HepG2 (cell line): ENCODE data around the gene PLXNA3. TPM values are rescaled to one million over a fixed set of nuclear protein-coding genes. Genes with fewer than 3 reads are reported as not detected.
A peak's percentile ranks its signal among the peaks of the same experiment; 100 is the strongest.

ENCODE experiments used
- IRF2 ChIP-seq: IDR thresholded peaks from 2 replicates; pipeline ENCODE4 v1.6.1; 2018; ENCODE audit warnings: missing genetic modification reagents, missing compliant biosample characterization
- NKX3-1 ChIP-seq: sonication (generic); formaldehyde crosslinking; IDR thresholded peaks from 2 replicates; pipeline ENCODE4 v1.5.0; 2020; ENCODE audit warnings: missing genetic modification reagents
- SAP130 ChIP-seq: IDR thresholded peaks from 2 replicates; pipeline ENCODE4 v1.6.1; 2016; ENCODE audit warnings: low read depth
- SOX6 ChIP-seq, 2 experiments: fragments of 450-650 bp in 1 of 2; sonication (generic) in 1 of 2; formaldehyde crosslinking in 1 of 2; IDR thresholded peaks; 2 replicates each; pipeline versions ENCODE4 v1.4.0 to v1.6.1; 2017 to 2020; ENCODE audit warnings: antibody characterized with exemption in 1 of 2, mild to moderate bottlenecking in 1 of 2, missing genetic modification reagents in 1 of 2
- SP5 ChIP-seq: IDR thresholded peaks from 2 replicates; pipeline ENCODE4 v1.6.1; 2016; ENCODE audit warnings: low read depth, borderline replicate concordance
- TEAD2 ChIP-seq: sonication (generic); formaldehyde crosslinking; IDR thresholded peaks from 2 replicates; pipeline ENCODE4 v1.9.0; 2021; ENCODE audit warnings: missing genetic modification reagents
- ZFX ChIP-seq: sonication (generic); formaldehyde crosslinking; IDR thresholded peaks from 2 replicates; pipeline ENCODE4 v1.4.0; 2020; ENCODE audit warnings: mild to moderate bottlenecking, low read depth, missing genetic modification reagents, moderate library complexity
- ZNF253 ChIP-seq: sonication (generic); formaldehyde crosslinking; IDR thresholded peaks from 2 replicates; pipeline ENCODE4 v1.8.0; 2022; ENCODE audit warnings: mild to moderate bottlenecking, missing genetic modification reagents, borderline replicate concordance
- ZNF331 ChIP-seq: sonication (generic); formaldehyde crosslinking; IDR thresholded peaks from 2 replicates; pipeline ENCODE4 v1.4.0; 2020; ENCODE audit warnings: missing genetic modification reagents
- ZNF501 ChIP-seq: sonication (generic); formaldehyde crosslinking; IDR thresholded peaks from 2 replicates; pipeline ENCODE4 v1.5.1; 2020; ENCODE audit warnings: mild to moderate bottlenecking, moderate library complexity, missing genetic modification reagents
- ZNF605 ChIP-seq: sonication (generic); formaldehyde crosslinking; IDR thresholded peaks from 2 replicates; pipeline ENCODE4 v1.8.0; 2022; ENCODE audit warnings: mild to moderate bottlenecking, missing genetic modification reagents
- polyA plus RNA-seq, 8 experiments: library from polyadenylated mRNA; depleted of rRNA in 3 of 8; stranded (reverse) in 7 of 8; unstranded in 1 of 8; fragments of >200 nt; fragmentation: Illumina TruSeq in 4 of 8; extraction: Trizol in 4 of 8; gene quantifications; 2 replicates each; pipeline versions ENCODE4 v1.2.1 to v1.2.3, GENCODE V29; 2011 to 2016; ENCODE audit warnings: low read depth in 4 of 8, missing spikeins in 1 of 8, mixed read lengths in 1 of 8; ENCODE audit not compliant: insufficient read depth in 1 of 8
- total RNA-seq, 5 experiments: library from RNA; depleted of rRNA; stranded (reverse); fragments of >200 nt; fragmentation: Illumina TruSeq; extraction: Trizol; gene quantifications; 2 replicates each; pipeline ENCODE4 v1.2.3, GENCODE V29; 2016; ENCODE audit warnings: low read depth in 1 of 5
- TF ChIP-seq, protein P1 (sequence below): sonication (generic); formaldehyde crosslinking; IDR thresholded peaks from 2 replicates; pipeline ENCODE4 v1.5.1; 2020; ENCODE audit warnings: mild to moderate bottlenecking, missing genetic modification reagents, moderate library complexity
- TF ChIP-seq, protein P2 (sequence below): sonication (generic); IDR thresholded peaks from 2 replicates; pipeline ENCODE4 v1.6.1; 2016; ENCODE audit warnings: low read depth, borderline replicate concordance
- TF ChIP-seq, protein P3 (sequence below): sonication (generic); formaldehyde crosslinking; IDR thresholded peaks from 2 replicates; pipeline ENCODE4 v1.5.0; 2020; ENCODE audit warnings: mild to moderate bottlenecking, missing genetic modification reagents, moderate library complexity
- TF ChIP-seq, protein P4 (sequence below): sonication (generic); formaldehyde crosslinking; conservative IDR thresholded peaks from 2 replicates; pipeline ENCODE4 v1.4.0; 2020; ENCODE audit warnings: missing genetic modification reagents
- TF ChIP-seq, protein P5 (sequence below): sonication (generic); formaldehyde crosslinking; IDR thresholded peaks from 2 replicates; pipeline ENCODE4 v1.5.1; 2020; ENCODE audit warnings: mild to moderate bottlenecking, moderate library complexity, missing genetic modification reagents

Gene PLXNA3
- total and polyA plus RNA-seq, 2 of the 13 experiments (the other 11 are each of a cell fraction or from before 2014, with no cell fraction given) = 5.8 to 20.6 TPM

DNA sequence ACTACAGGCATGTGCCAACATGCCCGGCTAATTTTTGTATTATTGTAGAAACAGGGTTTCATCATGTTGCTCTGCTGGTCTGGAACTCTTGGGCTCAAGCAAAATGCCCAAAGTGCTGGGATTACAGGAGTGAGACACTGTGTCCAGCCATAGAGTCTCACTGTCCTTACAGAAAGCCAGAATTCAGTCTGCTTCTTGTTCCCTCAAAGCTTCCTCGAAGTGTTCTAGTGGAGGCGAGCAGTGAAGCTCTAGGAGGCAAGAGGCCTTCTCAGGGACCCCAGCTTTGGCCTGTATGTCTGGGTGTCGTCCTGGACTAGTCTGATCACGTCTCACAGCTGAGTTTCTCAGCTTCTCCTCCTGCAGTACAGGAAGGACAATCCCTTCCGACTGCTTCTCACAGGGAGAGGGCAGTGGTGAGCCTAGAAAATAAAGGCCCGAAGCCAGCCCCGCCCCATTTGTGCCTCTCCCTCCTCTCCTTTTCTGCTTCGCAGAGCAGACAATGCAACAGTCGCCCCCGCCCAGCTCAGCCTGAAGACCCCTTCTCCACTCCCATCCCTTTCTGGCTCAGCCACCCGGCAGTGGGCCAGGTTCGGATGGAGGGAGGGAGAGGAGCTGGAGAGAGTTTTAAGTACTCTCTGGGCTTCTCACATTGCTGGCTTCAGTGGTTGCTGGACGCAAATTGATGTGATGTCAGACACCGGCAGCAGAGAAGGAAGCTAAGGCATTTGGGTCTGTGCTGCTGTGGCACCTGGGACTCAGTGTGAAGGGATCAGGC is 69.0 kb downstream of the PLXNA3 start (continued):
- TF ChIP-seq, protein P1, sequence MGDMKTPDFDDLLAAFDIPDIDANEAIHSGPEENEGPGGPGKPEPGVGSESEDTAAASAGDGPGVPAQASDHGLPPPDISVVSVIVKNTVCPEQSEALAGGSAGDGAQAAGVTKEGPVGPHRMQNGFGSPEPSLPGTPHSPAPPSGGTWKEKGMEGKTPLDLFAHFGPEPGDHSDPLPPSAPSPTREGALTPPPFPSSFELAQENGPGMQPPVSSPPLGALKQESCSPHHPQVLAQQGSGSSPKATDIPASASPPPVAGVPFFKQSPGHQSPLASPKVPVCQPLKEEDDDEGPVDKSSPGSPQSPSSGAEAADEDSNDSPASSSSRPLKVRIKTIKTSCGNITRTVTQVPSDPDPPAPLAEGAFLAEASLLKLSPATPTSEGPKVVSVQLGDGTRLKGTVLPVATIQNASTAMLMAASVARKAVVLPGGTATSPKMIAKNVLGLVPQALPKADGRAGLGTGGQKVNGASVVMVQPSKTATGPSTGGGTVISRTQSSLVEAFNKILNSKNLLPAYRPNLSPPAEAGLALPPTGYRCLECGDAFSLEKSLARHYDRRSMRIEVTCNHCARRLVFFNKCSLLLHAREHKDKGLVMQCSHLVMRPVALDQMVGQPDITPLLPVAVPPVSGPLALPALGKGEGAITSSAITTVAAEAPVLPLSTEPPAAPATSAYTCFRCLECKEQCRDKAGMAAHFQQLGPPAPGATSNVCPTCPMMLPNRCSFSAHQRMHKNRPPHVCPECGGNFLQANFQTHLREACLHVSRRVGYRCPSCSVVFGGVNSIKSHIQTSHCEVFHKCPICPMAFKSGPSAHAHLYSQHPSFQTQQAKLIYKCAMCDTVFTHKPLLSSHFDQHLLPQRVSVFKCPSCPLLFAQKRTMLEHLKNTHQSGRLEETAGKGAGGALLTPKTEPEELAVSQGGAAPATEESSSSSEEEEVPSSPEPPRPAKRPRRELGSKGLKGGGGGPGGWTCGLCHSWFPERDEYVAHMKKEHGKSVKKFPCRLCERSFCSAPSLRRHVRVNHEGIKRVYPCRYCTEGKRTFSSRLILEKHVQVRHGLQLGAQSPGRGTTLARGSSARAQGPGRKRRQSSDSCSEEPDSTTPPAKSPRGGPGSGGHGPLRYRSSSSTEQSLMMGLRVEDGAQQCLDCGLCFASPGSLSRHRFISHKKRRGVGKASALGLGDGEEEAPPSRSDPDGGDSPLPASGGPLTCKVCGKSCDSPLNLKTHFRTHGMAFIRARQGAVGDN (CRISPR knock-in tag) = peak; percentile 65
- TF ChIP-seq NKX3-1 (CRISPR knock-in tag) = no peak
- TF ChIP-seq, protein P2, sequence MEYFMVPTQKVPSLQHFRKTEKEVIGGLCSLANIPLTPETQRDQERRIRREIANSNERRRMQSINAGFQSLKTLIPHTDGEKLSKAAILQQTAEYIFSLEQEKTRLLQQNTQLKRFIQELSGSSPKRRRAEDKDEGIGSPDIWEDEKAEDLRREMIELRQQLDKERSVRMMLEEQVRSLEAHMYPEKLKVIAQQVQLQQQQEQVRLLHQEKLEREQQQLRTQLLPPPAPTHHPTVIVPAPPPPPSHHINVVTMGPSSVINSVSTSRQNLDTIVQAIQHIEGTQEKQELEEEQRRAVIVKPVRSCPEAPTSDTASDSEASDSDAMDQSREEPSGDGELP = peak; percentile 18; the same call in 1 of the 2 replicates
- TF ChIP-seq, protein P3, sequence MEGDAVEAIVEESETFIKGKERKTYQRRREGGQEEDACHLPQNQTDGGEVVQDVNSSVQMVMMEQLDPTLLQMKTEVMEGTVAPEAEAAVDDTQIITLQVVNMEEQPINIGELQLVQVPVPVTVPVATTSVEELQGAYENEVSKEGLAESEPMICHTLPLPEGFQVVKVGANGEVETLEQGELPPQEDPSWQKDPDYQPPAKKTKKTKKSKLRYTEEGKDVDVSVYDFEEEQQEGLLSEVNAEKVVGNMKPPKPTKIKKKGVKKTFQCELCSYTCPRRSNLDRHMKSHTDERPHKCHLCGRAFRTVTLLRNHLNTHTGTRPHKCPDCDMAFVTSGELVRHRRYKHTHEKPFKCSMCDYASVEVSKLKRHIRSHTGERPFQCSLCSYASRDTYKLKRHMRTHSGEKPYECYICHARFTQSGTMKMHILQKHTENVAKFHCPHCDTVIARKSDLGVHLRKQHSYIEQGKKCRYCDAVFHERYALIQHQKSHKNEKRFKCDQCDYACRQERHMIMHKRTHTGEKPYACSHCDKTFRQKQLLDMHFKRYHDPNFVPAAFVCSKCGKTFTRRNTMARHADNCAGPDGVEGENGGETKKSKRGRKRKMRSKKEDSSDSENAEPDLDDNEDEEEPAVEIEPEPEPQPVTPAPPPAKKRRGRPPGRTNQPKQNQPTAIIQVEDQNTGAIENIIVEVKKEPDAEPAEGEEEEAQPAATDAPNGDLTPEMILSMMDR (CRISPR knock-in tag) = peak; percentile 68
- peak; percentile 19; the same call in 1 of the 2 replicates for TF ChIP-seq SAP130 (CRISPR knock-in tag)
- TF ChIP-seq TEAD2 (CRISPR knock-in tag) = no peak
- TF ChIP-seq, protein P4, sequence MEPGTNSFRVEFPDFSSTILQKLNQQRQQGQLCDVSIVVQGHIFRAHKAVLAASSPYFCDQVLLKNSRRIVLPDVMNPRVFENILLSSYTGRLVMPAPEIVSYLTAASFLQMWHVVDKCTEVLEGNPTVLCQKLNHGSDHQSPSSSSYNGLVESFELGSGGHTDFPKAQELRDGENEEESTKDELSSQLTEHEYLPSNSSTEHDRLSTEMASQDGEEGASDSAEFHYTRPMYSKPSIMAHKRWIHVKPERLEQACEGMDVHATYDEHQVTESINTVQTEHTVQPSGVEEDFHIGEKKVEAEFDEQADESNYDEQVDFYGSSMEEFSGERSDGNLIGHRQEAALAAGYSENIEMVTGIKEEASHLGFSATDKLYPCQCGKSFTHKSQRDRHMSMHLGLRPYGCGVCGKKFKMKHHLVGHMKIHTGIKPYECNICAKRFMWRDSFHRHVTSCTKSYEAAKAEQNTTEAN (CRISPR knock-in tag) = no peak
- TF ChIP-seq ZNF331 = no peak
- no peak for TF ChIP-seq SOX6 (IDR thresholded peaks at IDR 0.05)
- TF ChIP-seq SOX6 (CRISPR knock-in tag; IDR thresholded peaks at IDR 0.05) = peak; percentile 27; the same call in 1 of the 2 replicates
- no peak for TF ChIP-seq ZNF253
- 0 out of 2 replicates have a peak, but pooled peaks have one; percentile 42 for TF ChIP-seq ZFX
- TF ChIP-seq ZNF501 (CRISPR knock-in tag) = 0 out of 2 replicates have a peak, but pooled peaks have one; percentile 27
- 0 out of 2 replicates have a peak, but pooled peaks have one; percentile 27 for TF ChIP-seq ZNF605 (CRISPR knock-in tag)
- 0 out of 2 replicates have a peak, but pooled peaks have one; percentile 20 for TF ChIP-seq SP5 (CRISPR knock-in tag)
- TF ChIP-seq, protein P5, sequence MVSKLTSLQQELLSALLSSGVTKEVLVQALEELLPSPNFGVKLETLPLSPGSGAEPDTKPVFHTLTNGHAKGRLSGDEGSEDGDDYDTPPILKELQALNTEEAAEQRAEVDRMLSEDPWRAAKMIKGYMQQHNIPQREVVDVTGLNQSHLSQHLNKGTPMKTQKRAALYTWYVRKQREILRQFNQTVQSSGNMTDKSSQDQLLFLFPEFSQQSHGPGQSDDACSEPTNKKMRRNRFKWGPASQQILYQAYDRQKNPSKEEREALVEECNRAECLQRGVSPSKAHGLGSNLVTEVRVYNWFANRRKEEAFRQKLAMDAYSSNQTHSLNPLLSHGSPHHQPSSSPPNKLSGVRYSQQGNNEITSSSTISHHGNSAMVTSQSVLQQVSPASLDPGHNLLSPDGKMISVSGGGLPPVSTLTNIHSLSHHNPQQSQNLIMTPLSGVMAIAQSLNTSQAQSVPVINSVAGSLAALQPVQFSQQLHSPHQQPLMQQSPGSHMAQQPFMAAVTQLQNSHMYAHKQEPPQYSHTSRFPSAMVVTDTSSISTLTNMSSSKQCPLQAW = peak; percentile 61; the same call in 1 of the 2 replicates
- 0 out of 2 replicates have a peak, but pooled peaks have one; percentile 20 for TF ChIP-seq IRF2 (CRISPR knock-in tag)
- TF ChIP-seq, all 625 proteins: peak for 21
